DMS 273 (cell line): ENCODE data around the gene STAT1.

Experiments used
- DNase-seq: peaks from one replicate; lab custom pipeline; 2025; ENCODE audit not compliant: unreplicated experiment; lab: John Stamatoyannopoulos, UW

Gene STAT1

GRCh38 chr2:191032588-191033429, 18.8 kb upstream of the STAT1 start:
- DNase-seq, result no peak

GRCh38 chr2:191031256-191031655, 17.3 kb upstream of the STAT1 start:
- DNase-seq, result no peak

- peak; percentile 72 for DNase-seq
Observed at GRCh38 chr2:191030521-191031154, 16.7 kb upstream of the STAT1 start.

- DNase-seq, result no peak
Observed at GRCh38 chr2:191029280-191029950, 15.4 kb upstream of the STAT1 start.

- no peak for DNase-seq
Observed at GRCh38 chr2:191026377-191026776, 12.4 kb upstream of the STAT1 start.

- no peak for DNase-seq
Observed at GRCh38 chr2:191025135-191025534, 11.2 kb upstream of the STAT1 start.

GRCh38 chr2:191023235-191023679, 9.3 kb upstream of the STAT1 start:
- no peak for DNase-seq

GRCh38 chr2:191020742-191021381, 6.9 kb upstream of the STAT1 start:
- DNase-seq, result peak; percentile 43

GRCh38 chr2:191020221-191020741, 6.3 kb upstream of the STAT1 start:
- DNase-seq, result peak; percentile 98

- DNase-seq, result no peak
Observed at GRCh38 chr2:191019376-191019775, 5.4 kb upstream of the STAT1 start.

GRCh38 chr2:191018643-191019119, 4.7 kb upstream of the STAT1 start:
- no peak for DNase-seq

GRCh38 chr2:191018048-191018447, 4.1 kb upstream of the STAT1 start:
- no peak for DNase-seq

- no peak for DNase-seq
Observed at GRCh38 chr2:191015831-191016230, 1.9 kb upstream of the STAT1 start.

GRCh38 chr2:191015239-191015638, 1.3 kb upstream of the STAT1 start:
- DNase-seq, result no peak

GRCh38 chr2:191014653-191015020, 666 bp upstream of the STAT1 start:
- DNase-seq, result no peak

- no peak for DNase-seq
Observed at GRCh38 chr2:191013682-191013931, 364 bp downstream of the STAT1 start.

- peak; percentile 53 for DNase-seq
Observed at GRCh38 chr2:191012845-191013681, 908 bp downstream of the STAT1 start.

- DNase-seq, result no peak
Observed at GRCh38 chr2:191012346-191012745, 1.6 kb downstream of the STAT1 start.

- DNase-seq, result no peak
Observed at GRCh38 chr2:191010887-191011885, 2.8 kb downstream of the STAT1 start.
